ENCODE data around the gene FAM131A. TPM values are rescaled to one million over a fixed set of nuclear protein-coding genes. Genes with fewer than 3 reads are reported as not detected.

Gene FAM131A
- total RNA-seq, 1 experiment from 2014 or later, result 15.1 TPM

DNA sequence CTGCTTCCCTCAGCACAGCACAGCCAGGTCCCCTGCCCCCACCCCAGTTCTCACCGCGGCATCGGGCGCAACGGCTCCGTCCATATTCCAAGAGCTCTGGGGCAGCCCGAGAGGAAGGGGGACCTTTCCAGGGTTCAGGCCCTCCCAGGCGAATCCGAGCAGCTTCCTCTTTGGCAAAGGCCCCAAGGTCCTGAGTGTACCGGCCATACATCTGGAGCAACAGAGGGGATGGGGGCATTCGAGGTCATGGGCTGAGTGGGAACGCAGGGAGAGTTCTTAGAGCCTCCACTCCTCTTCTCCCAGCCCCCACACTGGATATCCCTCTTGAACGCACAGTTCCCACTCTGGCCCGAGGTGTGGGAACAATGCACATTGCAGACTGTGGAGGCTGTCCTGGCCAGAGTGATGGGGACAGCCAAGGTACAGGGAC is 21.5 kb downstream of the FAM131A start:
- no TSS peak for BruUV-seq (replicated peaks)

DNA sequence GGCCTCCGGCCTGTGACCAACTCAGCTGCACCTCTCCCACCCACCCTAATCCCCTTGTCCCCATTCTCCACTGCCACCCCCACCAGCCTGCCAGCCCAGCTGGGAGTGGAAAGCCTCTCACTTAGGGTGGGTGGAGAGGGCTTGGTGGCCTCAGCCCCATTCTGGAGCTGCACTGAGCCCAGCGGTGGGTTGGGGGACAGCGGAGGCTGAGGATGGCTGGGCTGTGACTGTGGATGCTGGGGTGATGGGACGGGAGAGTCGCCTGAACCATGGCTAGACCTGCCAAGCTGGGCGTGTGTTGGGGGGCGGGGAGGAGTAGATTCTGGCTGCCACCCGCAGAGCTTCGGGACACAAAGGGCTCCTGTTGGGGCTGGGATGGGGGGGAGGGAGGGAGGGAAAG is 22.2 kb downstream of the FAM131A start:
- Histone ChIP-seq H3K4me3 (ENCODE audit: low read depth, low read length, poor library complexity, severe bottlenecking) (no peak overlapping the region), H3K27ac (ENCODE audit: low read depth, low read length, poor library complexity, severe bottlenecking) (no peak overlapping the region), H3K4me1 (ENCODE audit: insufficient read depth, low read length, poor library complexity, severe bottlenecking) (peaks cover 11% of the 10 kb centered on the region)

More for the DNA sequence above, 21.5 kb downstream of the FAM131A start:
- intact Hi-C loops (cut with micrococcal nuclease; ENCODE audit: unreplicated experiment), result no loop called here
- H3K27me3 ChIP-seq (replicated peaks; ENCODE audit: insufficient read depth, low read depth, low read length, poor library complexity), result no peaks in the 10 kb centered on the region
- H3K4me1 ChIP-seq (ENCODE audit: insufficient read depth, low read length, poor library complexity, severe bottlenecking), result peaks cover 11% of the 10 kb centered on the region
- ChIA-PET CTCF (no interaction called here), POLR2A (ENCODE audit: low non-redundant PET) (no interaction called here)
- H3K36me3 ChIP-seq (ENCODE audit: insufficient read depth, low read length, poor library complexity, severe bottlenecking), result no peaks in the 10 kb centered on the region
- H3K9me3 ChIP-seq (ENCODE audit: low read depth, low read length, poor library complexity, severe bottlenecking), result no peaks in the 10 kb centered on the region
- no peak for DNase-seq (ENCODE audit: low spot score)
- H3K4me3 ChIP-seq (ENCODE audit: low read depth, low read length, poor library complexity, severe bottlenecking), result no peak overlapping the region
- TF ChIP-seq EZH2 (IDR thresholded peaks at IDR 0.05; ENCODE audit: borderline replicate concordance, low read depth, low read length, poor library complexity, severe bottlenecking), result no peak
- TF ChIP-seq, protein P1, sequence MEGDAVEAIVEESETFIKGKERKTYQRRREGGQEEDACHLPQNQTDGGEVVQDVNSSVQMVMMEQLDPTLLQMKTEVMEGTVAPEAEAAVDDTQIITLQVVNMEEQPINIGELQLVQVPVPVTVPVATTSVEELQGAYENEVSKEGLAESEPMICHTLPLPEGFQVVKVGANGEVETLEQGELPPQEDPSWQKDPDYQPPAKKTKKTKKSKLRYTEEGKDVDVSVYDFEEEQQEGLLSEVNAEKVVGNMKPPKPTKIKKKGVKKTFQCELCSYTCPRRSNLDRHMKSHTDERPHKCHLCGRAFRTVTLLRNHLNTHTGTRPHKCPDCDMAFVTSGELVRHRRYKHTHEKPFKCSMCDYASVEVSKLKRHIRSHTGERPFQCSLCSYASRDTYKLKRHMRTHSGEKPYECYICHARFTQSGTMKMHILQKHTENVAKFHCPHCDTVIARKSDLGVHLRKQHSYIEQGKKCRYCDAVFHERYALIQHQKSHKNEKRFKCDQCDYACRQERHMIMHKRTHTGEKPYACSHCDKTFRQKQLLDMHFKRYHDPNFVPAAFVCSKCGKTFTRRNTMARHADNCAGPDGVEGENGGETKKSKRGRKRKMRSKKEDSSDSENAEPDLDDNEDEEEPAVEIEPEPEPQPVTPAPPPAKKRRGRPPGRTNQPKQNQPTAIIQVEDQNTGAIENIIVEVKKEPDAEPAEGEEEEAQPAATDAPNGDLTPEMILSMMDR (conservative IDR thresholded peaks at IDR 0.05; ENCODE audit: low read depth, low read length), result no peak
- H3K27ac ChIP-seq (ENCODE audit: low read depth, low read length, poor library complexity, severe bottlenecking), result no peak overlapping the region

DNA sequence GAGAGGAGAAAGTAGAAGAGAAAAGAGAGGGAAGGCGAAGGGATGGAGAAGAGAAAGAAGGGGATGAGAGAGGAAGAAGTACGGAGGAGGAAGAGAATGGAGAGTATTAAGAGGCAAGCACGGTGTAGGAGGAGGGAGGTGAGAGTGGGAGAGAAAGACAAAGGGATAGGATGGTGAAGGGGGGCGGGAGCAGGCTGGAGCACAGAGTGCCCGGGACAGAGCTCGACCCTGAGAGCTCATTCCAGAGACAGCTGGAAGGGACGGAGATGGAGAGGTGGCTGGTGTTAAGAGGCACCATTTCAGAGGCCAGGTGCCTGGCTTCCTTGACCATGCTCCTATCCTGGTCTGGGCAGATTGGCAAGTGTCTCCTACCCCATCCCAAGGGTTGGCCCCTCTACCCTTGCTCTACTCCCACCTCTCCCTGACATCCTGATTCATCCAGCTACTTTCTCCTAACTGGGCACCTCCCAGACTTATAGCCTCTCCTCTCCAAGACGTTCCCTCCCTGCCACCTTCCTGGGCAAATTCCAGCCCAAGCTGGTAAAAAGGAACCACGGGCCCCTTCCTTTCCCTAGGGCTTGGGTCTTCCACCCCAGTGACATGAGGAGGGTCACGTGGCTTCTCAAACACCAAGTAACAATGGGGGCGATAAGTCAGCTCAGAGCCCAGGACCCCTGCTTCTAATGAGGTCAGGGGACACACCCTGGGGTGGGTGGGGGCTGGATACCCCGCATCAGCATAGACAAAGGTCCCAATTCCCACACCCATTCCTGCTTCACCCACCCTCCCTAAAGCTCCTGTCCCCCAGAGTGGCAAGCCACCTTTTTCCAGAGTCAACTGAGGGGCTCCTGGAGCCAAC is 22.9 kb downstream of the FAM131A start:
- Histone ChIP-seq H3K9me3 (ENCODE audit: low read depth, low read length, poor library complexity, severe bottlenecking) (no peaks in the 10 kb centered on the region), H3K27ac (ENCODE audit: low read depth, low read length, poor library complexity, severe bottlenecking) (no peak overlapping the region), H3K4me3 (ENCODE audit: low read depth, low read length, poor library complexity, severe bottlenecking) (peak overlapping the region; percentile 81), H3K27me3 (replicated peaks; ENCODE audit: insufficient read depth, low read depth, low read length, poor library complexity) (no peaks in the 10 kb centered on the region), H3K36me3 (ENCODE audit: insufficient read depth, low read length, poor library complexity, severe bottlenecking) (peaks cover 7% of the 10 kb centered on the region), H3K4me1 (ENCODE audit: insufficient read depth, low read length, poor library complexity, severe bottlenecking) (peaks cover 11% of the 10 kb centered on the region)
- no peak for TF ChIP-seq EZH2 (IDR thresholded peaks at IDR 0.05; ENCODE audit: borderline replicate concordance, low read depth, low read length, poor library complexity, severe bottlenecking)
- TF ChIP-seq, protein P1 (conservative IDR thresholded peaks at IDR 0.05; ENCODE audit: low read depth, low read length), result no peak
- BruUV-seq (replicated peaks), result no TSS peak
- ChIA-PET CTCF (no interaction called here), POLR2A (ENCODE audit: low non-redundant PET) (no interaction called here)
- intact Hi-C loops (cut with micrococcal nuclease; ENCODE audit: unreplicated experiment), result no loop called here
- no peak for DNase-seq (ENCODE audit: low spot score)

More for the DNA sequence above, 22.2 kb downstream of the FAM131A start:
- no peak for DNase-seq (ENCODE audit: low spot score)
- POLR2A ChIA-PET (ENCODE audit: low non-redundant PET), result no interaction called here
- Histone ChIP-seq H3K27me3 (replicated peaks; ENCODE audit: insufficient read depth, low read depth, low read length, poor library complexity) (no peaks in the 10 kb centered on the region), H3K36me3 (ENCODE audit: insufficient read depth, low read length, poor library complexity, severe bottlenecking) (peaks cover under 1% of the 10 kb centered on the region), H3K9me3 (ENCODE audit: low read depth, low read length, poor library complexity, severe bottlenecking) (no peaks in the 10 kb centered on the region)
- BruUV-seq (replicated peaks), result no TSS peak
- CTCF ChIA-PET, result interaction anchor here (0.6 kb wide), 1 partner anchor 15 kb away, joined by 3 read pairs; no protein-coding TSS in a partner anchor
- TF ChIP-seq, protein P1 (conservative IDR thresholded peaks at IDR 0.05; ENCODE audit: low read depth, low read length), result no peak
- no peak for TF ChIP-seq EZH2 (IDR thresholded peaks at IDR 0.05; ENCODE audit: borderline replicate concordance, low read depth, low read length, poor library complexity, severe bottlenecking)
- intact Hi-C loops (cut with micrococcal nuclease; ENCODE audit: unreplicated experiment), result no loop called here
